T-helper 1 cell treated with Interleukin-12 subunit alpha and Interleukin-12 subunit beta and Interleukin-4 antibody, amounts not matched to agents 30 ng/mL and 1 ng/mL, for 36 hours (primary cell): ENCODE data around the gene TYMP. TPM values are rescaled to one million over a fixed set of nuclear protein-coding genes. Genes with fewer than 3 reads are reported as not detected.

Source experiments
- intact Hi-C: fragments of 100-400 bp; cut with micrococcal nuclease; formaldehyde crosslinking; loops from one replicate; pipeline ENCODE4 v1.15.1; 2024
- total RNA-seq: library from RNA; stranded (reverse); gene quantifications from 2 replicates; pipeline ENCODE4 v1.2.3, GENCODE V29; 2022

Gene TYMP
- total RNA-seq, 1 donor from 2014 or later: 173 TPM

GRCh38 chr22:50563413-50564160 lies 33.8 kb upstream of the TYMP start:
- intact Hi-C loops: loop anchor here (1.0 to 2.0 kb wide), 6 partner anchors 19 to 128 kb away; partner anchors contain the start of genes ARSA, CHKB and NCAPH2

DNA sequence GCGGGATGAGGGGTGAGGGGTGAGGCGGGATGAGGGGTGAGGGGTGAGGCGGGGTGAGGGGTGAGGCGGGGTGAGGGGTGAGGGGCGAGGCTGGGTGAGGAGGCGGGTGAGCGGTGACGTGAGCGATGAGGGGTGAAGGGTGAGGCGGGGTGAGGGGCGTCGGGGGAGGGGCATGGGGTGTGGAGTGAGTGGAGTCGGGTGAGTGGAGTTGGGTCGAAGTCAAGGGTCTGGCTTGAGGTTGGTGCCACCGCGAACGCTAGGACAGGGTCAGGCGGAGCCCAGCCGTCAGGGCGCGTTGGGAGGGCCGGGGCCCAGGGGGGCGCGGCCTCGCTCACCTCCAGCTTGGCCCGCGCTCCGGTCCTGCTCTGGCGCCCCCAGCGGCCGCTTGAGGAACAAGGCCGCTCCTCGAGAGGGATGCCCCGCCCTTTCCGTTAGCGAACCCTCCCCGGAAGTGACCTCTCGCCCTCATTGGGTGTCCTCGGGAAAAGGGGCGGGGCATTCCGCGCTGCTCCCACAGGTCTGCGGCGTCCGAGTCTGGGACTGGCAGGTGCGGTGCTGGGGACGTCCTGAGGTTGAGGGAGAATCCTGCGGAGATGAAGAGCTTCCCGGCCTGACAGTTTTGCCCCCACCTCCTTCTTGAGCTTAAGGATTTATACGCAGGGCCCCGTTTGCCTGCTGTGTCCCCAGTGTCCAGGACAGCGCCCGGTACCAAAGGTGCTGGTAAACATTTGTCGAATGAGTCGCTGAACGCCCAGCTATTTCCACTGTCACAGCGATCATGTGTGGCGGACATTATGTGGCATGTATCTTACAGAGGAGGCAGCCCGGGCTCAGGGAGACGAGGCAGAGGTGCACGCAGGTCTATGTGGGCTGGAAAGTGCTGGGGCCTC lies 33.0 kb upstream of the TYMP start, which contains the start of gene SYCE3:
Gene SYCE3, minus strand, starts transcription at position 397 of the 890 bp plus-strand sequence. CDS start 6,514 bp downstream, outside the sequence.
- intact Hi-C loops: loop anchor here (1.0 to 2.0 kb wide), 11 partner anchors 18 to 317 kb away; partner anchors contain the start of genes ARSA, CHKB, NCAPH2 and TUBGCP6

DNA sequence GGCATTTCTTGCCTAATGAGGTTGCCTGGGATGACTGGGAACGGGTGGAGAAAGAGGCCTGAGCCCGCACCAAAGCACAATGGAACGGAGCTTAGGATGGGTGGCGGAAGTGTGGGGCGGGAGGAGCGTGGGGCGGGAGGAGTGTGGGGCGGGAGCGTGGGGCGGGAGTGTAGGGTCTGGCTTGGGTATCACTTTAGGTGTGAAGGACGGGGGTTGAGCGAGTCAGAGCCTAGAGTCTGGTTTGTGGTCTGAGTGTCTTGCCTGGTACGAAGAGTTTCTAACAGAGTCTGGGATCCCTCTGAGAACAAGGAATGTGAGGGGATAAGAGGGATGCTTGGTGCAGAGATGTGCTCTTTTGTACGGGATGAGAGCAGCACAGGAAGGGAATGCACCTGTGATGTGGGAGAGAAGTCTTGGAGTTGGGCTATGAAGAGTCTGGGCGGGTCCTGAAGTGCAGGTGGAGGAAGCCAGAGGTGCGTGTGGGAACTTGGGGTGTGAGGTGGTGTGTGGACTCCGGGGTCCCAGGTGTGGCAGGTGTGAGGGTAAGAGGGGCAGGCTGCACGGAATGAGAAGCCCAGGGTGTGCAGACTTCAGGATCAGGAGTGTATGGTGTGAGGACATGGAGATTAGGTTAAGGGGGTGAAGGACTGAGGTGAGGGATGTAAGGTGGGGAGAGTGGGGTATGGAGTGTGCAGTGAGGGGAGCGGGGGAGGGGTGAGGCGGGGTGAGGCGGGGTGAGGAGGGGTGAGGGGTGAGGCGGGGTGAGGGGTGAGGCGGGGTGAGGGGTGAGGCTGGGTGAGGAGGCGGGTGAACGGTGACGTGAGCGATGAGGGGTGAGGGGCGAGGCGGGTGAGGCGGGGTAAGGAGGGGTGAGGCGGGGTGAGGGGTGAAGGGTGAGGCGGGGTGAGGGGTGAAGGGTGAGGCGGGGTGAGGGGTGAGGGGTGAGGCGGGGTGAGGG lies 31.9 kb upstream of the TYMP start:
- intact Hi-C loops: loop anchor here (1.0 to 2.0 kb wide), 7 partner anchors 17 to 316 kb away; partner anchors contain the start of genes ARSA, TUBGCP6 and TYMP

DNA sequence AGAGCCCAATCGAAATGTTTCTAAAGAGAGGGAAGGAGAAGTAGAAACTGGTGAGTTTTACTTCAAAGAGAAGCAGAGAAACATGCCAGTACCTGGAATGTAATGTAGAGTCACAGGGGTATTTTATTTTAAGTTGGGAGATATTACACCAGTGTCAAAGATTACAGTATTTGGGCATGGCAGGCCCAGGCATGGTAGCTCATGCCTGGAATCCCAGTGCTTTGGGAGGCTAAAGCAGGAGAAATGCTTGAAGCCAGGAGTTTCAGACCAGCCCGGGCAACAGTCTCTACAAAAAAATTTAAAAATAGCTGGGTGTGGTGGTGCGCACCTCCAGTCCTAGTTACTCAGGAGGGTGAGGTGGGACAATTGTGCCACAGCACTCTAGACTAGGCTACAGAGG lies 30.2 kb upstream of the TYMP start:
- intact Hi-C loops: no loop called here

DNA sequence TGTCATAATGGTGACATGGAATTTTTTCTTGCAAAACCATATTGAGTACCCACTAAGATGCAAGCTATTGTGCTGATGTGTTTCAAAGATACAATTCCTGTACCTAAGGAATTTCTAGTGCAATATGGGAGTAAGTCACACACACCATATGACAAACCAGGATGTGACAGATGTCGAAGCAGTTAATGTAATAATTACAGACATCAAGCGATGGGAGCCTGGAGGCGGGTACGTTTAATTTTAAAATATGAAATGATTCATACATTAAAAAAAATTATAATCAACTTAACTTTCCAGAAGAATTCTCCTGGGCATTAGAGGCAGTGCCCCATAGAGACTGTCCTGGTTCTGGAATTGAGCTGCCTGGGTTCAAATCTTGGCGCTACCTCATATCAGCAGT lies 26.9 kb upstream of the TYMP start:
- intact Hi-C loops: no loop called here

- intact Hi-C loops: no loop called here
Observed at GRCh38 chr22:50553310-50553709, 23.5 kb upstream of the TYMP start.

- intact Hi-C loops: no loop called here
Observed at GRCh38 chr22:50551160-50551752, 21.4 kb upstream of the TYMP start.

DNA sequence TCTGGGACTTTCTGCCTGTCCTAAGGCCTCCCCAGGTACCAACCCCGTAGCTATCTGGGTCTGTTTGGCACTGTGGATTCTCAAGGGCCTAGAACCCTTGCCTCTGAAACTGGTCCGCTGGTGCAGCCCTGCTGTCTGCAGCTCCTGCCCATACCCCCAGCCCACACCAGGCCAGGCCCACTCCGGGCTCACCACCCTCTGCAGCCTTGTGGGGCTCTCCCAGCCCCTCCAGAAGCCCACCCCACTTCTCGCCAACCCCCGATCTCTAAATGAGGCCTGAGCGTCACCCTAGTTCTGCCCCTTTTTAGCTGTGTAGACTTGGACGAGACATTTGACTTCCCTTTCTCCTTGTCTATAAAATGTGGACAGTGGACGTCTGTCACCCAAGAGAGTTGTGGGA lies 20.6 kb upstream of the TYMP start:
- intact Hi-C loops: no loop called here

DNA sequence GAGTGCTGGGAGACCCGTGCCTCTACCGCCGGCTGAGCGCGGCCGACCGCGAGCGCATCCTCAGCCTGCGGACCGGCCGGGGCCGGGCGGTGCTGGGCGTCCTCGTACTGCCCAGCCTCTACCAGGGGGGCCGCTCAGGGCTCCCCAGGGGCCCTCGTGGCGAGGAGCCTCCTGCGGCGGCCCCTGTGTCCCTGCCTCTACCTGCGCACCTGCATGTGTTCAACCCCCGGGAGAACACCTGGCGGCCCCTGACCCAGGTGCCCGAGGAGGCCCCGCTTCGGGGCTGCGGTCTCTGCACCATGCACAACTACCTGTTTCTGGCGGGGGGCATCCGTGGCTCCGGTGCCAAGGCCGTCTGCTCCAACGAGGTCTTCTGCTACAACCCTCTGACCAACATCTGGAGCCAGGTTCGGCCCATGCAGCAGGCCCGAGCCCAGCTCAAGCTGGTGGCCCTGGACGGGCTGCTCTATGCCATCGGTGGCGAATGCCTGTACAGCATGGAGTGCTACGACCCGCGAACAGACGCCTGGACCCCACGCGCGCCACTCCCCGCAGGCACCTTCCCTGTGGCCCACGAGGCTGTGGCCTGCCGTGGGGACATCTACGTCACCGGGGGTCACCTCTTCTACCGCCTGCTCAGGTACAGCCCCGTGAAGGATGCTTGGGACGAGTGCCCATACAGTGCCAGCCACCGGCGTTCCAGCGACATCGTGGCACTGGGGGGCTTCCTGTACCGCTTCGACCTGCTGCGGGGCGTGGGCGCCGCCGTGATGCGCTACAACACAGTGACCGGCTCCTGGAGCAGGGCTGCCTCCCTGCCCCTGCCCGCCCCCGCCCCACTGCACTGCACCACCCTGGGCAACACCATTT lies 19.3 kb upstream of the TYMP start:
- intact Hi-C loops: no loop called here

DNA sequence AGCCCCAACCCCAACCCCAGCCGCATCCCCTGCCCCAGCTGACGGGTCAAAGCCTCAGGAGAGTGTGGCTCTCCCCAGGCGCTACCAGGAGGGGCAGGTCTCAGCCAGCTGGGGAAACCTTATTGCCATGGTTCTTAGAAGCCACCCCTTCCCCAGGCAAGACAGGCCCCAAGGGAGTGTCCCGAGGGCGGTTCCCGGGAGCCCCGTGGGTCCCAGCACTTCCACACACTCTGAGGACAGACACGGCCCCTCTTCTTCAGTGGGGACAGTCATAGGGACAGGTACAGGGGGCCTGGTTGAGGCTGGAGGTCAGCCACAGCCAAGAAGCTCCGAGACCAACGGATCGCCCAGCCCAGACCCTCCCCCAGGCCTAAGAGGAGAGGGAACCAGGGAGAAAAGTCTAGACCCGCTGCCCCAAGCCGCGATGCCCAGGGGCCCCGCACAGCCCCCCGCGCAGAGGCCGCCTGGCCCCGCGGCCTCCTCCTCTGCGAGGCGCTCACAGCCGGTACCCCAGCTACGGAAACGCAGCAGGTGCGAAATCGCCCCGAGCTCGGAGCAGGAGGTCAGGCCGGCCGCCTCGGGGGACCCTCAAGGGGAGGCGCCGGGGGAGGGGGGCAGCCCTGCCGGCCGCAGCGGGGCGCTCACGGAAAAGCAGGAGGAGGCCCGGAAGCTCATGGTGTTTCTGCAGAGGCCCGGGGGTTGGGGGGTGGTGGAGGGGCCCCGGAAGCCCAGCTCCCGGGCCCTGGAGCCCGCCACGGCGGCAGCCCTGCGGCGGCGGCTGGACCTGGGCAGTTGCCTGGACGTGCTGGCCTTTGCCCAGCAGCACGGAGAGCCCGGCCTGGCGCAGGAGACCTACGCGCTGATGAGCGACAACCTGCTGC lies 18.5 kb upstream of the TYMP start:
- intact Hi-C loops: no loop called here

GRCh38 chr22:50547263-50547985 lies 17.6 kb upstream of the TYMP start:
- intact Hi-C loops: no loop called here

DNA sequence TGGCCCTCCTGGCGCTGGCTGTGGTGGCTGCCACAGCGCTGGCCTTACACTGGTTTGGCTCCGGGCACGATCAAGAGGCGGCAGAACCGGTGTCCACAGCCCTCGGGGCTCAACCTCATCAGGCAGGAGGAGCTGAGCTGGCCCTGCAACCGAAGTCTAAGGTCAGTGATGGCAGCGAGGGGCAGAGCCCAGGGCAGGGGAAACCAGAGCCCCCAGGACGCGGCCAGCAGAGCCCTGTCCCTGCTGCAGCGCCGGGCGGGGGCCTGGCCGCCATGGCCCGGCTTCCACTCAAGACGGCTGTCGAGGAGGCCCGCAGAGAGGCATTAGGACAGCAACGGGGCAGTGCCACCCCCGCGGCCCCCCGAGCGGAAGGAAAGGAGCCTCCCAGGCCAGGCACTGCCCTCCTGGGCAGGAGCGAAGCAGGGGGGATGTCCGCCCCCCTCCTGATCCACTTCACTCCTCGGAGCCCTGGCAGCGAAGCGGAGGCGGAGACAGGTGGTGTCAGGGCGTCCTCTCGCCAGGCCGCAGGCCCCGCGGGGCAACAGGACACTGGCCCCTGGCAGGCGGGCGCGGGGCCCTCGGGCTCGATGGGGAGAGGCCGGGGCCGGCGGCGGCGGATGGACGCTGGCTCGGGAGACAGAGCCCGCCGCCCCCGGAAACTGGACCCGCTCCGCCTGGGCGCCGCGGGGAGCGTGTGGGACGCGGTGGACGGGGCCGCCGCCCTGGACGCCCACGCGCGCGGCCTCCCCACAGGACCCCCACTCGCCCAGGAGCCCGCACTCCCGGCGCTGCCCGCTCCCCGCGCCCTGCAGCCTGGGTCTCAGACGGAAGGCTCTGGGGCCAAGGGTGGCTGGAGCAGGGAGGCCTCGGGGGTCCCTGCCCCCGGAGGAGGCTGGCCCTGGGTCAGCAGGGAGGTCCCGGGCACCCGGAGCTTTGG lies 16.8 kb upstream of the TYMP start:
- intact Hi-C loops: no loop called here

DNA sequence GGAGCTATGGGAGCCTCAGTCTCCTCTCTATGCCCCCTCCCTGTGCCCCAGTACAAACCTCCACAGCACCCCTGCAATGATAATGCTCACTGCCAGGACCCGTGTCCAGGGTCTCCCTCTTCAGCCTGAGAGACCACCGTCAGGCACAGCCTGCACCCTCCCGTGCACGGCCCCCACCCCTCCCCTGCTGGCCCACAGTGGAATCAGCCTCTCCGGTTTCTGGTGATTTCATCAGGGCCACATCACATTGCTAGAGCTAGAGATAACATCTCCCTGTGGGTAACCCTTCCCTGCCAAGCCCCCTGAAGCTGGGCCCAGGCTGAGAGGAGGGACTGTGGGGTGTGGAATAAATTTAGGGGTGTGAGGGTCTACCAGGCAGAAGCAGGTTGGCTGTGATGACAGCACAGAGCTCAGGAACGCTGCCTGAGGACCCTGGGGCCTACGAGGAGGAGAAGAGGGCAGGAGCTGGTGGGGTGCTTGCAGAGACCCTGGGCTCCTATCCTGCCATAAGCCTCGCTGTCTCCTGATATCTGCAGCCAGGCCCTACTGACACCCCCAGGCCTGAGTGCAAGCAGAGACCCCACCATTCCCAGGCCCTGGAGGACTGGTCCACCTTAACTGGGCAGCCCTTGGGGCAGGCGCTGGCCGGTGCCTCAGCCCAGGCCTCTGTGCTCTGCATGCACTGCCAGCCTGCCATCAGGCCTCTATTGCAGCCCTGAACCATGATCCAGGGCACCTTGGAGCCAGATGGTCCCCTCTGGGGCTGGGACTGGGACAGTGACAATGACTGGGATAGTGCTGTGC lies 15.9 kb upstream of the TYMP start, which contains the start of gene KLHDC7B:
Gene KLHDC7B, plus strand, starts transcription at position 378 of the 804 bp plus-strand sequence. Its CDS starts 345 bp downstream, at position 723.
- intact Hi-C loops: no loop called here

- intact Hi-C loops: loop anchor here (1.0 to 5.0 kb wide), 4 partner anchors 14 to 76 kb away; partner anchors contain the start of genes SYCE3 and TYMP
Observed at GRCh38 chr22:50544746-50545253, 15.0 kb upstream of the TYMP start.

- intact Hi-C loops: loop anchor here (1.0 to 5.0 kb wide), 4 partner anchors 14 to 76 kb away; partner anchors contain the start of genes SYCE3 and TYMP
Observed at GRCh38 chr22:50544078-50544745, 14.4 kb upstream of the TYMP start.
